BLaER1 (cell line): Measurements from ENCODE around the gene MATN1.

Experiments
- H3K27ac ChIP-seq: shearing (Covaris generic); formaldehyde crosslinking; 2 replicates; pipeline ENCODE4 v1.8.1; 2022
- H3K27me3 ChIP-seq: shearing (Covaris generic); formaldehyde crosslinking; 2 replicates; pipeline ENCODE4 v1.8.1; 2022
- H3K36me3 ChIP-seq: shearing (Covaris generic); formaldehyde crosslinking; 2 replicates; pipeline ENCODE4 v1.8.1; 2022
- H3K4me1 ChIP-seq: shearing (Covaris generic); formaldehyde crosslinking; 2 replicates; pipeline ENCODE4 v1.8.1; 2022
- H3K4me2 ChIP-seq: shearing (Covaris generic); formaldehyde crosslinking; 2 replicates; pipeline ENCODE4 v1.8.1; 2022
- H3K4me3 ChIP-seq: shearing (Covaris generic); formaldehyde crosslinking; 2 replicates; pipeline ENCODE4 v1.8.1; 2022
- H3K9ac ChIP-seq: shearing (Covaris generic); formaldehyde crosslinking; 2 replicates; pipeline ENCODE4 v1.8.1; 2022
- H3K9me3 ChIP-seq: shearing (Covaris generic); formaldehyde crosslinking; 2 replicates; pipeline ENCODE4 v1.8.1; 2022
- H4K20me1 ChIP-seq: shearing (Covaris generic); formaldehyde crosslinking; 2 replicates; pipeline ENCODE4 v1.8.1; 2022
- Cebpa-rat ChIP-seq: shearing (Covaris generic); IDR thresholded peaks from 2 replicates; pipeline ENCODE4 v1.8.1; 2022

Gene MATN1

GRCh38 chr1:30687886-30688285 is 35.5 kb downstream of the MATN1 start:
- no peak overlapping the region for H3K9ac ChIP-seq
- H3K27ac ChIP-seq = no peak overlapping the region
- no peak overlapping the region for H3K4me2 ChIP-seq
- H3K4me3 ChIP-seq = no peak overlapping the region
- H3K9me3 ChIP-seq = no peaks in the 10 kb centered on the region
- peaks cover 39% of the 10 kb centered on the region for H3K4me1 ChIP-seq
- peaks cover 34% of the 10 kb centered on the region for H3K27me3 ChIP-seq
- no peaks in the 10 kb centered on the region for H3K36me3 ChIP-seq
- no peaks in the 10 kb centered on the region for H4K20me1 ChIP-seq
- TF ChIP-seq Cebpa-rat = no peak

- TF ChIP-seq Cebpa-rat = no peak
- H3K27me3 ChIP-seq = peaks cover 34% of the 10 kb centered on the region
- H3K4me1 ChIP-seq = peaks cover 30% of the 10 kb centered on the region
- H4K20me1 ChIP-seq = no peaks in the 10 kb centered on the region
- H3K27ac ChIP-seq = no peak overlapping the region
- no peaks in the 10 kb centered on the region for H3K36me3 ChIP-seq
- H3K9me3 ChIP-seq = no peaks in the 10 kb centered on the region; the same call in 1 of the 2 replicates
- H3K4me2 ChIP-seq = no peak overlapping the region
- H3K9ac ChIP-seq = no peak overlapping the region
- no peak overlapping the region for H3K4me3 ChIP-seq
These were observed 37.0 kb downstream of the MATN1 start for GRCh38 chr1:30686236-30686935.

- Histone ChIP-seq H3K36me3 (no peaks in the 10 kb centered on the region), H4K20me1 (no peaks in the 10 kb centered on the region), H3K9me3 (peaks cover 5% of the 10 kb centered on the region), H3K4me1 (peaks cover 27% of the 10 kb centered on the region), H3K4me3 (no peak overlapping the region), H3K27me3 (peaks cover 34% of the 10 kb centered on the region), H3K27ac (no peak overlapping the region), H3K4me2 (no peak overlapping the region), H3K9ac (no peak overlapping the region)
- TF ChIP-seq Cebpa-rat = no peak
These were observed 37.6 kb downstream of the MATN1 start for GRCh38 chr1:30685796-30686165.

- Histone ChIP-seq H3K4me3 (no peak overlapping the region), H4K20me1 (no peaks in the 10 kb centered on the region), H3K27me3 (peaks cover 34% of the 10 kb centered on the region), H3K9me3 (peaks cover 11% of the 10 kb centered on the region), H3K9ac (no peak overlapping the region), H3K27ac (no peak overlapping the region), H3K36me3 (no peaks in the 10 kb centered on the region), H3K4me2 (no peak overlapping the region), H3K4me1 (peaks cover 21% of the 10 kb centered on the region)
- TF ChIP-seq Cebpa-rat = no peak
These were observed 38.2 kb downstream of the MATN1 start for GRCh38 chr1:30684881-30685795.

GRCh38 chr1:30684259-30684658 is 39.1 kb downstream of the MATN1 start:
- H3K4me3 ChIP-seq = no peak overlapping the region
- H3K27ac ChIP-seq = no peak overlapping the region
- H3K27me3 ChIP-seq = peaks cover 34% of the 10 kb centered on the region
- peaks cover 12% of the 10 kb centered on the region for H3K4me1 ChIP-seq
- no peaks in the 10 kb centered on the region for H4K20me1 ChIP-seq
- H3K9me3 ChIP-seq = peaks cover 20% of the 10 kb centered on the region
- H3K9ac ChIP-seq = no peak overlapping the region
- H3K36me3 ChIP-seq = no peaks in the 10 kb centered on the region
- no peak for TF ChIP-seq Cebpa-rat
- no peak overlapping the region for H3K4me2 ChIP-seq

- Histone ChIP-seq H3K27ac (no peak overlapping the region), H4K20me1 (no peaks in the 10 kb centered on the region), H3K27me3 (peaks cover 34% of the 10 kb centered on the region), H3K9me3 (peaks cover 26% of the 10 kb centered on the region), H3K4me1 (peaks cover 7% of the 10 kb centered on the region; the same call in 1 of the 2 replicates), H3K36me3 (no peaks in the 10 kb centered on the region), H3K4me3 (no peak overlapping the region), H3K9ac (no peak overlapping the region), H3K4me2 (no peak overlapping the region)
- no peak for TF ChIP-seq Cebpa-rat
These were observed 39.7 kb downstream of the MATN1 start for GRCh38 chr1:30683699-30684098.

GRCh38 chr1:30682396-30683275 is 40.7 kb downstream of the MATN1 start:
- Histone ChIP-seq H3K4me3 (no peak overlapping the region), H3K9ac (no peak overlapping the region), H3K4me1 (0 out of 2 replicates have a peak, but pooled peaks cover 5% of the 10 kb centered on the region), H3K4me2 (no peak overlapping the region), H3K27me3 (peaks cover 34% of the 10 kb centered on the region), H3K9me3 (peaks cover 32% of the 10 kb centered on the region), H3K27ac (no peak overlapping the region), H4K20me1 (no peaks in the 10 kb centered on the region), H3K36me3 (no peaks in the 10 kb centered on the region)
- no peak for TF ChIP-seq Cebpa-rat

- peaks cover 34% of the 10 kb centered on the region for H3K27me3 ChIP-seq
- H3K4me3 ChIP-seq = no peak overlapping the region
- H3K4me2 ChIP-seq = no peak overlapping the region
- no peaks in the 10 kb centered on the region for H4K20me1 ChIP-seq
- no peak overlapping the region for H3K9ac ChIP-seq
- H3K36me3 ChIP-seq = no peaks in the 10 kb centered on the region
- 0 out of 2 replicates have a peak, but pooled peaks cover 5% of the 10 kb centered on the region for H3K4me1 ChIP-seq
- H3K9me3 ChIP-seq = peaks cover 32% of the 10 kb centered on the region
- no peak for TF ChIP-seq Cebpa-rat
- no peak overlapping the region for H3K27ac ChIP-seq
These were observed 41.6 kb downstream of the MATN1 start for GRCh38 chr1:30681782-30682181.

- no peak overlapping the region for H3K4me2 ChIP-seq
- H3K27me3 ChIP-seq = peaks cover 26% of the 10 kb centered on the region
- TF ChIP-seq Cebpa-rat = no peak
These were observed 42.5 kb downstream of the MATN1 start for GRCh38 chr1:30680879-30681278.

More at GRCh38 chr1:30680879-30681278, 42.5 kb downstream of the MATN1 start:
- no peaks in the 10 kb centered on the region for H4K20me1 ChIP-seq
- no peak overlapping the region for H3K27ac ChIP-seq
- no peak overlapping the region for H3K4me3 ChIP-seq
- H3K36me3 ChIP-seq = no peaks in the 10 kb centered on the region
- no peaks in the 10 kb centered on the region for H3K4me1 ChIP-seq
- no peak overlapping the region for H3K9ac ChIP-seq
- H3K9me3 ChIP-seq = peaks cover 32% of the 10 kb centered on the region
